ENCODE data around the gene MDM1. TPM values are rescaled to one million over a fixed set of nuclear protein-coding genes. Genes with fewer than 3 reads are reported as not detected.

MDM1 gene
- total RNA-seq, 4 donors from 2014 or later, result 28.1 to 33.9 (median 29.6) TPM

DNA sequence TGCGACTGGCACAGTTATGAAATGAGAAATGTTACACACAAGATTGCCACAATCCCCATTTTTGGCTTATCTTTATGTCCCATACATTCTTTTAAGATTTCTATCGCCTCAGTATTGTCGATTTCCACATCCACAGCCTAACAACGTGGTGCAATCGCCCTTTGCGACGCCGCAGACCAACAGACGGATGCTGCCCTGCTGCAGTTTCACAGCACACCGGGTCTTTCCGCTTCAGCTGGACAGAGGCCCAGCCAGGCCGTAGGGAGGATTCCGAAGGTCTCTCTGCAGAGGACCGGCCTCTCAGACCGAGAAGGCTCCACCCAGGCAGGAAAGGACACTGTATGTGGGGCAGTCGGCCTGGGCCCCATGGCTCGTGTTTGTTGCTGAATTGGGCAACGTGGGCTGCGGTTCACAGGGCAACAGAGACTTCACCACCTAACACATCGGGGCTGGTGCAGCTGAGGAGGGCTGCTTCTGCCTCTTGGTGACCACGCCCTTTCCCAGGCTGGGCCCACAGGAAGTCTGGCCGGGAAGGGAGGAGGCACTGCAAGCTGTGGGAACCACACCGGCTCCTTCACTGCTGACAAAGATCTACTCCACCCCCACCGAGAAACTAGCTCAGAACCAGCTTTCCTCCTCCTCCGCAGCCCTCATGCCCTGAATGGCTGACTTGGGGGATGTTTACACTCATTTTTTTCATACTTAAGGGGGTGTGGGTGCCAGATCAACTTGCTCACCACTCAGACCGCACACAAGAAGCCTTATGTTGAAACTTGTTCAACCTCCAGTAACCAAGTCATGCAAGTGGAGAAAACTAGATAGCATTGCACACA, 32.9 kb upstream of the MDM1 start:
- Histone ChIP-seq H3K9me3 (no peaks in the 10 kb centered on the region), H3K4me1 (peaks cover 4 to 16% of the 10 kb centered on the region in 2 donors), H3K27ac (peak overlapping the region; percentile 46 to 72 (median 62)), H3K36me3 (no peaks in the 10 kb centered on the region), H3K27me3 (no peaks in the 10 kb centered on the region), H3K4me3 (replicated peaks in 1 of 3) (peak overlapping the region in 2 of 3 donors; percentile 11 to 25)
- intact Hi-C loops (cut with DNase I), result loop anchor here (10.0 kb wide), 1 partner anchor 250 kb away; the partner anchor contains the start of gene RAP1B
- TF ChIP-seq, protein P1, sequence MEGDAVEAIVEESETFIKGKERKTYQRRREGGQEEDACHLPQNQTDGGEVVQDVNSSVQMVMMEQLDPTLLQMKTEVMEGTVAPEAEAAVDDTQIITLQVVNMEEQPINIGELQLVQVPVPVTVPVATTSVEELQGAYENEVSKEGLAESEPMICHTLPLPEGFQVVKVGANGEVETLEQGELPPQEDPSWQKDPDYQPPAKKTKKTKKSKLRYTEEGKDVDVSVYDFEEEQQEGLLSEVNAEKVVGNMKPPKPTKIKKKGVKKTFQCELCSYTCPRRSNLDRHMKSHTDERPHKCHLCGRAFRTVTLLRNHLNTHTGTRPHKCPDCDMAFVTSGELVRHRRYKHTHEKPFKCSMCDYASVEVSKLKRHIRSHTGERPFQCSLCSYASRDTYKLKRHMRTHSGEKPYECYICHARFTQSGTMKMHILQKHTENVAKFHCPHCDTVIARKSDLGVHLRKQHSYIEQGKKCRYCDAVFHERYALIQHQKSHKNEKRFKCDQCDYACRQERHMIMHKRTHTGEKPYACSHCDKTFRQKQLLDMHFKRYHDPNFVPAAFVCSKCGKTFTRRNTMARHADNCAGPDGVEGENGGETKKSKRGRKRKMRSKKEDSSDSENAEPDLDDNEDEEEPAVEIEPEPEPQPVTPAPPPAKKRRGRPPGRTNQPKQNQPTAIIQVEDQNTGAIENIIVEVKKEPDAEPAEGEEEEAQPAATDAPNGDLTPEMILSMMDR (IDR thresholded peaks at IDR 0.05), result no peak
- peak in 1 of 2 donors; percentile 22 for TF ChIP-seq POLR2A (IDR thresholded peaks at IDR 0.05)
- 8 to 10% methylated on average over 25 to 26 of the region's 26 CpGs for WGBS, 2 donors
- DNase-seq, result peak; percentile 85 to 88

DNA sequence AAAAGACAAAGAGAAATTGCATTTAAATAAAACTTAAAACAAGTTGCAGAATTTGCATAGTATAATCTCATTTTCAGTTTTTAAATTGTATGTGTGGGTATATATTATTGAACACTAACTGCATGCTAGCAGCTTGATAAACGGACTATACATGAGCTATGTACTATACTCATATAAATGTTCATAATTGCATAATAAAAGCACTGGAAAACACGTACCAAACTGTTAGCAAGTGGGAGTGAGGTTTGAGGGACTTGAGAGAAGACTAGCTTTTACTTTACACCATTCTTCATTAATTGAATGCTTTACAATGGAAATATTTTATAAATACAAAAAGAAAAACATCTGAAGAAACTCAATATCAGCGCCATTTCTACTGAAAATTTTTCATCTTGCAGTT, 32.2 kb upstream of the MDM1 start:
- no peaks in the 10 kb centered on the region for H3K36me3 ChIP-seq
- 86 to 88% methylated on average over 3 of the region's 3 CpGs for WGBS, 2 donors
- no peaks in the 10 kb centered on the region for H3K9me3 ChIP-seq
- peak overlapping the region in 1 of 3 donors; percentile 25 for H3K4me3 ChIP-seq (replicated peaks in 1 of 3)
- peaks cover 4 to 16% of the 10 kb centered on the region in 2 donors for H3K4me1 ChIP-seq
- intact Hi-C loops (cut with DNase I), result loop anchor here (10.0 kb wide), 1 partner anchor 250 kb away; the partner anchor contains the start of gene RAP1B
- peak overlapping the region in 1 of 3 donors; percentile 72 for H3K27ac ChIP-seq
- DNase-seq, result no peak
- no peak for TF ChIP-seq POLR2A (IDR thresholded peaks at IDR 0.05)
- H3K27me3 ChIP-seq, result no peaks in the 10 kb centered on the region

DNA sequence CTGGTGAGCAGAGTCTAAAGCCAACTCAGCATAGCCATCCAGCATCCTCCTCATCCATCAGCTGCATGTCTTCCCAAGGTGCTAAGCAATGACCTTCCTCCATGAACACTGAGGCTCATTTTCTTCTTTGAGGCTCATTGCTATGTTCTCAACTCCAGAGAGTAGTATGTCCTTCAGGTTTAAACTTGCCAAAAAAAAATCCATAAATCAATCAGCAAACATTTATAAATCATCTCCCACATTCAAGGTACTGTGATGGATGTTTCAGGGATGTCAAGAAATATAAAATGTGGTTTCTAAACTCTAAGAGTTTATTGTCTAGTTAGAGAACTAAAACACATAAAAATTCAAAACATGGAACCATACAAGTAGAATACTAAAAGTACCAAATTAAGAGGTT, 29.8 kb upstream of the MDM1 start:
- H3K36me3 ChIP-seq, result no peaks in the 10 kb centered on the region
- no peaks in the 10 kb centered on the region for H3K27me3 ChIP-seq
- no peak for TF ChIP-seq POLR2A (IDR thresholded peaks at IDR 0.05)
- TF ChIP-seq, protein P1 (IDR thresholded peaks at IDR 0.05), result no peak
- DNase-seq, result no peak
- H3K4me3 ChIP-seq (replicated peaks in 1 of 3), result no peak overlapping the region
- H3K27ac ChIP-seq, result no peak overlapping the region
- peaks cover 4 to 19% of the 10 kb centered on the region in 2 donors for H3K4me1 ChIP-seq
- no peaks in the 10 kb centered on the region for H3K9me3 ChIP-seq
- intact Hi-C loops (cut with DNase I), result loop anchor here (10.0 kb wide), 1 partner anchor 253 kb away; the partner anchor contains the start of gene RAP1B

DNA sequence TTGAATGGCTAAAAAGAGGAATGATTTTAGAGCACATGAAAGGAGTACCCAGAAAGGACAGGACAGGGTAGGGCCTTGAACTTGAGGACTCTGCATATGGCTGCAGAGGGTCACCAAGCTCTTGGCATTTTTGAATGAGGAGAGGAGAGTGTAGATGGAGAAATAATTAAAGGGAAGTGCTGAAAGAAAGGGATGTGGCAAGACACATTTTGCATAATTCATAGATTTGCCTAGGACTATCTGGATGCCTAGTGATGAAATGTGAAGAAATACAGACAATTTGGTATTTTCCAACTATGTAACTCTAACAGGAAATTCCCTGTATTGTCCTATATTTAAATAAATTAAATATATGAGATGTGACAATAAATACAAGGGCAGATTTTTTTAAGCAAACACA, 27.5 kb upstream of the MDM1 start:
- TF ChIP-seq POLR2A (IDR thresholded peaks at IDR 0.05), result no peak
- TF ChIP-seq, protein P1 (IDR thresholded peaks at IDR 0.05), result no peak
- no peak for DNase-seq
- no peak overlapping the region for H3K4me3 ChIP-seq (replicated peaks in 1 of 3)
- H3K9me3 ChIP-seq, result no peaks in the 10 kb centered on the region
- H3K27me3 ChIP-seq, result no peaks in the 10 kb centered on the region
- no peaks in the 10 kb centered on the region for H3K36me3 ChIP-seq
- intact Hi-C loops (cut with DNase I), result loop anchor here (10.0 kb wide), 2 partner anchors 255 to 325 kb away; partner anchors contain the start of genes NUP107 and RAP1B
- peaks cover 0 to 4% of the 10 kb centered on the region in 2 donors for H3K4me1 ChIP-seq
- H3K27ac ChIP-seq, result no peak overlapping the region

DNA sequence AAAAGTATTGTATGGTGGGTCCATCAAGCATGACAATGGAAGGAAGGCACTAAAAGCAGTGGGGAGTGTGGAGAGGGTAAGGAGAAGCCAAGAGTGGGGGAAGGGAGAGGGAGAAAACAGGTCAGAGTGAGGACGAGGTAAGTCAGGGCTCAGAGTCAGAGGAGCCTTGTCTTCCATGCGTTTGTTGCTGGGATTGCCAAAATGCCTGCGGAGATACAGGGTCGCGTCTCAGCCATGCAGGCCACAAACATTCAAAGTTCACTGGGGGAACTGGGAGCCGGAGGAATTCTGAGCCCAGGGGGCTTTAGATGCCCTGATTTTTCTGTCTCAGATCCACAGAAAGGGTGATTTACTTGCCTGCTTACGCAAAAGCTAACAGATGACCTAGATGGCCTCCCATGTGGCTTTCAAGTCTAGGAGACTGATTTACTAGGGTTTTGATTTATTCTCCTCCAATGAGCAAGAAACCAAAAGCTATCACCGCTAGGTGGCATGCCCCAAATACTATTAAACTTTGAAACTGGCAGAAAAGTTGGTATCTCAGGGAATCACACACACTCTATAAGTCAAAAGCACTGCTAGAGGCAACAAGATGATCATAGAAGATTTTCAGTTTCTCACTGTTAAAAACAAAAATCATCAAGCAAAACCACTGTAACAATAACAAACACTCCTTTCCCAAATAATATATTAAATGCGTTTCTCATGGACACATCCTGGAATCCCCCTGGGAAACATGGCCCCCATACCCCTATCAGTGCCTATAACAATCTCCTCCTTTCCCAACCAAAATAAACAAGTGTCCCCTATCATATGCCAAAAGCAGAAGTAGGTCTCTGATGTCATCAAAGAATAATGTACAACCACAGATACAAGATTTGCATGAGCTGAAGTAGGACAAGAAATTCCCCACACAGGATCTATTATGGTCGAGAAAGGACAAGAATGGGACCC, 26.6 kb upstream of the MDM1 start:
- Histone ChIP-seq H3K4me3 (replicated peaks in 1 of 3) (no peak overlapping the region), H3K27ac (no peak overlapping the region), H3K4me1 (peaks cover 0 to 3% of the 10 kb centered on the region in 2 donors), H3K9me3 (no peaks in the 10 kb centered on the region), H3K36me3 (no peaks in the 10 kb centered on the region), H3K27me3 (no peaks in the 10 kb centered on the region)
- 40 to 45% methylated on average over 10 of the region's 10 CpGs for WGBS, 2 donors
- intact Hi-C loops (cut with DNase I), result loop anchor here (10.0 kb wide), 1 partner anchor 326 kb away; the partner anchor contains the start of gene NUP107
- TF ChIP-seq, protein P1 (IDR thresholded peaks at IDR 0.05), result peak in 5 of 6 experiments; percentile 26 to 66 (median 62)
- TF ChIP-seq POLR2A (IDR thresholded peaks at IDR 0.05), result no peak
- peak; percentile 53 to 67 for DNase-seq

All from thyroid gland (tissue), 4 donors.